Measurements from ENCODE around the gene ASGR1. TPM values are rescaled to one million over a fixed set of nuclear protein-coding genes. Genes with fewer than 3 reads are reported as not detected.

ASGR1 gene
- polyA plus RNA-seq, 3 donors = 82.0 to 126 (median 114) TPM

GRCh38 chr17:7224661-7225111 lies 45.5 kb upstream of the ASGR1 start:
- Histone ChIP-seq H3K4me2 (replicated peaks; ENCODE audit: extremely low read depth, low read length, poor library complexity, severe bottlenecking) (no peak overlapping the region), H4K20me1 (ENCODE audit: insufficient read depth, low read length) (peaks cover 18% of the 10 kb centered on the region), H3K4me1 (ENCODE audit: control insufficient read depth in 1 of 2, insufficient read depth in 2 of 2, low read length in 2 of 2) (peaks cover 14 to 21% of the 10 kb centered on the region in 2 donors), H3K27me3 (ENCODE audit: control insufficient read depth in 2 of 2, insufficient read depth in 2 of 2, low read length in 2 of 2) (no peaks in the 10 kb centered on the region), H3K9ac (ENCODE audit: insufficient read depth, low read length, poor library complexity, severe bottlenecking) (no peak overlapping the region), H2AFZ (ENCODE audit: insufficient read depth, low read depth, low read length, poor library complexity, severe bottlenecking) (no peak overlapping the region), H3K27ac (ENCODE audit: low read depth in 1 of 2, low read length in 2 of 2) (no peak overlapping the region), H3K36me3 (replicated peaks in 1 of 2; ENCODE audit: control insufficient read depth in 1 of 2, insufficient read depth in 2 of 2, low read length in 2 of 2) (peaks cover 58 to 83% of the 10 kb centered on the region in 2 donors), H3K79me2 (ENCODE audit: insufficient read depth, low read length) (peaks cover 19% of the 10 kb centered on the region), H3K4me3 (replicated peaks in 1 of 3; ENCODE audit: low read depth in 2 of 3, low read length in 3 of 3) (no peak overlapping the region), H3K9me3 (replicated peaks in 1 of 2; ENCODE audit: control insufficient read depth in 1 of 2, insufficient read depth in 1 of 2, low read length in 2 of 2) (no peaks in the 10 kb centered on the region)
- no peak for DNase-seq
- TF ChIP-seq, protein P1, sequence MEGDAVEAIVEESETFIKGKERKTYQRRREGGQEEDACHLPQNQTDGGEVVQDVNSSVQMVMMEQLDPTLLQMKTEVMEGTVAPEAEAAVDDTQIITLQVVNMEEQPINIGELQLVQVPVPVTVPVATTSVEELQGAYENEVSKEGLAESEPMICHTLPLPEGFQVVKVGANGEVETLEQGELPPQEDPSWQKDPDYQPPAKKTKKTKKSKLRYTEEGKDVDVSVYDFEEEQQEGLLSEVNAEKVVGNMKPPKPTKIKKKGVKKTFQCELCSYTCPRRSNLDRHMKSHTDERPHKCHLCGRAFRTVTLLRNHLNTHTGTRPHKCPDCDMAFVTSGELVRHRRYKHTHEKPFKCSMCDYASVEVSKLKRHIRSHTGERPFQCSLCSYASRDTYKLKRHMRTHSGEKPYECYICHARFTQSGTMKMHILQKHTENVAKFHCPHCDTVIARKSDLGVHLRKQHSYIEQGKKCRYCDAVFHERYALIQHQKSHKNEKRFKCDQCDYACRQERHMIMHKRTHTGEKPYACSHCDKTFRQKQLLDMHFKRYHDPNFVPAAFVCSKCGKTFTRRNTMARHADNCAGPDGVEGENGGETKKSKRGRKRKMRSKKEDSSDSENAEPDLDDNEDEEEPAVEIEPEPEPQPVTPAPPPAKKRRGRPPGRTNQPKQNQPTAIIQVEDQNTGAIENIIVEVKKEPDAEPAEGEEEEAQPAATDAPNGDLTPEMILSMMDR (IDR thresholded peaks at IDR 0.05) = no peak
- intact Hi-C loops (cut with micrococcal nuclease) = loop anchor here (5.0 kb wide), 1 partner anchor 73 kb away; no protein-coding TSS in a partner anchor
- Mint-ChIP-seq H3K9me3 (peaks cover 0 to 2% (median 0%) of the 10 kb centered on the region in 7 donors), H3K4me1 (peaks cover 19% of the 10 kb centered on the region), H3K36me3 (peaks cover 72 to 83% of the 10 kb centered on the region in 2 donors), H3K4me3 (no peak overlapping the region), H3K27me3 (ENCODE audit: low read depth in 3 of 3) (peaks cover 0 to 2% (median 0%) of the 10 kb centered on the region in 3 donors), H3K27ac (peak overlapping the region in 2 of 7 donors; percentile 25 to 41)
- 98% methylated on average over 12 of the region's 15 CpGs for WGBS (ENCODE audit: insufficient coverage)

DNA sequence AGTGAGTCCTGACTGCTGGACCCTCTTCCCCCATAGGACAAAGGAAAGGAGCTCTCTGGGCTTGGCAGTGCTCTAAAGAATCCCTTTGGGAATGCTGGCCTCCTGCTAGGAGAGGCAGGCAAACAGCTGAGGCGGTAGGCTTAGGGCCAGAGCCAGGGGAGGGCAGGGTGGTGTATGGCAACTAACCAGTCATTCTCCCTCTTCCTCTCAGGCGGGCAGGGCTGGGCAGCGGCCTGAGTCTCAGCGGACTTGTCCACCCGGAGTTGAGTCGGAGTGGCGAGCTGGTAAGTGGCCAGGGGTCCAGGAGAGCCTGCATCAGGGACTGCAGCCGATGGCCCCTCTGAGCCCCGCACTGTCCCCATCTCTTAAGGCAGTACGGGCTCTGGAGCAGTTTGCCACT lies 44.9 kb upstream of the ASGR1 start:
- Mint-ChIP-seq H3K27ac (peak overlapping the region in 1 of 7 donors; percentile 46), H3K9me3 (peaks cover 0 to 2% (median 0%) of the 10 kb centered on the region in 7 donors), H3K36me3 (peaks cover 66 to 78% of the 10 kb centered on the region in 2 donors), H3K4me1 (peaks cover 25% of the 10 kb centered on the region), H3K4me3 (no peak overlapping the region), H3K27me3 (ENCODE audit: low read depth in 3 of 3) (peaks cover 0 to 2% (median 2%) of the 10 kb centered on the region in 3 donors)
- 96% methylated on average over 8 of the region's 10 CpGs for WGBS (ENCODE audit: insufficient coverage)
- Histone ChIP-seq H3K79me2 (ENCODE audit: insufficient read depth, low read length) (peaks cover 21% of the 10 kb centered on the region), H3K36me3 (replicated peaks in 1 of 2; ENCODE audit: control insufficient read depth in 1 of 2, insufficient read depth in 2 of 2, low read length in 2 of 2) (peaks cover 52 to 78% of the 10 kb centered on the region in 2 donors), H2AFZ (ENCODE audit: insufficient read depth, low read depth, low read length, poor library complexity, severe bottlenecking) (no peak overlapping the region), H3K4me2 (replicated peaks; ENCODE audit: extremely low read depth, low read length, poor library complexity, severe bottlenecking) (no peak overlapping the region), H3K27ac (ENCODE audit: low read depth in 1 of 2, low read length in 2 of 2) (no peak overlapping the region), H3K9ac (ENCODE audit: insufficient read depth, low read length, poor library complexity, severe bottlenecking) (no peak overlapping the region), H3K27me3 (ENCODE audit: control insufficient read depth in 2 of 2, insufficient read depth in 2 of 2, low read length in 2 of 2) (no peaks in the 10 kb centered on the region), H4K20me1 (ENCODE audit: insufficient read depth, low read length) (peaks cover 18% of the 10 kb centered on the region), H3K9me3 (replicated peaks in 1 of 2; ENCODE audit: control insufficient read depth in 1 of 2, insufficient read depth in 1 of 2, low read length in 2 of 2) (no peaks in the 10 kb centered on the region), H3K4me1 (ENCODE audit: control insufficient read depth in 1 of 2, insufficient read depth in 2 of 2, low read length in 2 of 2) (peaks cover 19 to 27% of the 10 kb centered on the region in 2 donors), H3K4me3 (replicated peaks in 1 of 3; ENCODE audit: low read depth in 2 of 3, low read length in 3 of 3) (no peak overlapping the region)
- TF ChIP-seq, protein P1 (IDR thresholded peaks at IDR 0.05) = no peak
- intact Hi-C loops (cut with micrococcal nuclease) = loop anchor here (5.0 kb wide), 1 partner anchor 73 kb away; no protein-coding TSS in a partner anchor
- no peak for DNase-seq
